Hematopoietic multipotent progenitor cell treated with erythropoietin and hydrocortisone succinate and interleukin-3 and kit ligand, for 17 days (in vitro differentiated cells): ENCODE results near the gene INHBB.
"Not testable (repeated sequence)": the region's sequence is repeated elsewhere in the genome, so short reads cannot be mapped to it uniquely, and the experiment has no call there.

ENCODE experiments used
- DNase-seq: peaks from one replicate; pipeline ENCODE4 v3.0.0-alpha.2; 2015; ENCODE audit warnings: low spot score

INHBB gene

DNA sequence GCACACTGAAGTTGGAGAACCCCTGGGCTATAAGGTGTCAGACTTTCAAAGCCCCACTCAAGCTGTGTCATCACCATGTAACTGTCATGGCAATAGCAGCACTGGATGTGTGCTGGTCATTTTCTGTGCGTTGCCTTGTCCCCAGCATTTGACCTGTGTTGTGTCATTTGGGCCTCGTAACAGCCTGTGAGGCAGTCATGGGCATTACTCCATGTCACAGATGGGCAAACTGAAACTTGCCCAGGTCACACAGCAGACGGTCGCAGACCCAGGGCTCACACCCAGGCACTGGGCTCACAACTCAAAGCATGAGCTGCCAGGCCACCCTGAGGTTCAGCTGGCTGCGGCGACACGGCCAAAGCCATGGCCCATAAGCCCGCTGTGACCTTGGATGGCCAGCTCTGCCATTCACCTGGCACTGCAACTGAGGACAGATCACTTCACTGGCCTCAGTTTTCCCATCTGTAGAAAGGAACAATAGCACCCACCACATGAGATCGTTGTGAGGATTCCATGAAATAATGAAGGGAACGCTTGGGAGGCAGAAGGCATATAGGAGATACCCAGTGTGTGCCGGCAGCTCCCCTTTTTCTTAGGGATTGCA is 36.7 kb downstream of the INHBB start:
- DNase-seq, result no peak

DNA sequence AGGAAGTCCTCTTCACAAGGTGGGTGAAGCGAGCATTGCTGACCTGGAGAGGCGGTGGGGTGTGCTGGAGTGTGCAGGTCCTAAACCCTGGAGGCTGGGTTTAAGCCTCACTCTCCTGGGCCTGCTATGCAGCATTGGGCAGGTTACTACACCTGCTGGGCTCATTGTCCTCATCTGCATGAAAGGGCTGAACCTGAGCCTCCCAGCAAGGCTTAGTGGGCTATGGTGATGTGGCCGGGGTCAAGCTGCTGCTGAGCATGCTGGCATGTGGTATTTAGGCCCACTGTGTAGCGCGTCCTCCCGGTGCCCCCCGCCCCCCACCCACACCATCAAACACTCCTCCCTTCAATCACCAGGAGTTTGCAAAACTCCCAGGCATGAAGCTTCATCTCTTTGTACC is 37.3 kb downstream of the INHBB start:
- DNase-seq, result no peak

GRCh38 chr2:120383631-120384340 is 37.9 kb downstream of the INHBB start:
- no peak for DNase-seq

DNA sequence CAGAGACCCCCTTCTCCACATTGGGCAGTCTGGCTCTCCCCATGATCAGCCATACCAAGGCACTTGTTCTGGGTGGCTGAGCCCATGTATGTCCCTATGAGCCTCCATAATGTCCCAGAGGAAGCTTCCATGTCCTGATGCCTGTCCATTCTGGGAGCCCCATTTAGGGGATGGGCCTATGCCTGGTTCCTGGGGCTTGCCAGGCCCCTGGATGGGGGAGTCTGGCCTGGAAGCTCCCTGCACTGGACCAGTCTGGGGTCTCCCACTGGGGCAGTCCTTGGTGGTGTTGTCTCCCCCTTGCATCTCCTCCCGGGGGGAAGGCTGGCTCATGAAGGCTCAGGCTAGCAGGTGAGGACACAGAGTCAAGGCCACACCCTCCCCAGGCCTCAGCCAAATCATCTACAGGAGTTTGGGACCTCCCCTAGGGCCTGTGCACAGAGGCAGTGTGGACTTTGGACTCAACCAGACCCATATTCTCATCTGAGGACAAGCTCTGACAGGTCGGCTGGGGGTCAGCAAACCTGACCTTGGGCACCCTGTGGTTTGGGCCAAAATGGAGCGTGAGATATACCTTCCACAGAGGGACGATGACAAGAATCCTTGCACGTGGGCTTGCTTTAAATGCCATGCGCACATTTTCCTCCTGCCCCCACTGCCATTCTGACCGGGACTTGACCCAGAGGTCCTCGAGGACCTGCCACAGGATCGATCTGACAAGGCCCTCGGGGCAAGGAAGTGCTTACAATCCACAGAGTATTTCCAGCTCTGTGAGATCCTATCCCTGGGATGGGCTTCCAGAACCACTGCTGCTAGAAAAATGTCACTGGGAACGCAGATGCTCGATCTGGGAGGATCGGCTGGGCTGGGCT is 38.8 kb downstream of the INHBB start:
- DNase-seq, result no peak

GRCh38 chr2:120385355-120386127 is 39.6 kb downstream of the INHBB start:
- DNase-seq, result no peak

DNA sequence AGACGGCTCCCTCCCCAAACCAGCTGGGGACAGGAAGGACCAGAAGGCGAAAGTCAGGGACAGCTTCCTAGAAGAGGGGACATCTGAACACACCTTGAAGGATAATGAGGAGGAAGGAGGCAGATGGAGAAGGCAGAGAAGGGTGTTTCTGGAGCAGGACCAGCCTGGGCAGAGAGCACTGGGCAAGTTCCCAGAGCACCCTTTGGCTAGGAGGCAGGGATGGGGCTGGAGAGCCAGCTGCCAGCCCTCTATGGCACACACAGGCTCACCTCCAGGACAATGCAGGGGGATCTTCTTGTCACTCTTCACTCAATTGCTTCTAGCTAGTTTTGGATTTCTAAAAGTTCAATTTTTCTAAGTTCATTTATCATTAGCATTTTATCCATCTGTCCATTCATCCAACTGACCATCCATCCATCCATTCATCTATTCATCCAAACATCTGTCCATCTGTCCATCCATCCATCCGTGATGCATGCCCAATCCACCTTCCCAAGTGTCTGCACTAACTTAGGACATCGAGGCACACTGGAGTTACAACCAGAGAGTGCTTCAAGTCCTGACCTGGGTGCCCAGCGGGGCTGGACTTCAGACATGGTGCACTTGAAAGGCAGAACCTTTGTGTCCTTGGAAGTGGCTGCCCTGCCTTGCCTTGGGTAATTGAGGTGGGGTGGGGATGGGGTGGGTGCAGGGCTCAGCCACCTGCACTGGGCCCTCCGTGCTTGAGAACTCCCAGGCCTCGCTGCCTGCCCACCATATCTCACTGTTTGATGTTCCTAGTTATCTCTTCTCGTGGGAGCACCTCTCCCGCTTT is 42.5 kb downstream of the INHBB start:
- no peak for DNase-seq

DNA sequence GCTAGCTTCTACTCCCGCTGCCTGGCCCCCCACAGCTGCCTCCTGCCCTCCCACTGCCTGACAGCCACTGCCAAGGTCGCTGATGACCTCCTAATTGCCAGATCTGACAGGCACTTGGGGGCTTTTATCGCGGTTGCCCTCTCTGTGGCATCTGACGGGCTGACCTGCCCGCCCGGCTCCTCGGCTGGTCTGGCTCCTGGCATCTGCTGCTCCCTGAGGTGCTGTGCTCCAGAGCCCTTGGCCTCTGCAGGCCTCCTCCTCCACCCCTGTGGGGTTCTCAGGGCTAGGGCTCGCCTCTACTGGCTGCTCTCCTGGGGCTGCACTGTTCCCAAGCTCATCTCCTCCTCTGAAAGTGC is 43.1 kb downstream of the INHBB start:
- DNase-seq, result no peak

- DNase-seq, result no peak
These were observed 44.6 kb downstream of the INHBB start for GRCh38 chr2:120390381-120391055.

DNA sequence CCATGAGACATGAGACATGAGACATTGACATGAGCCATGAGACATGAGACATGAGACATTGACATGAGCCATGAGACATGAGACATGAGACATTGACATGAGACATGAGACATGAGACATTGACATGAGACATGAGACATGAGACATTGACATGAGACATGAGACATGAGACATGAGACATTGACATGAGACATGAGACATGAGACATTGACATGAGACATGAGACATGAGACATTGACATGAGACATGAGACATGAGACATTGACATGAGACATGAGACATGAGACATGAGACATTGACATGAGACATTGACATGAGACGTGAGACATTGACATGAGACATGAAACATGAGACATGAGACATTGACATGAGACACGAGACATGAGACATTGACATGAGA is 45.4 kb downstream of the INHBB start:
- not testable (repeated sequence) for DNase-seq

DNA sequence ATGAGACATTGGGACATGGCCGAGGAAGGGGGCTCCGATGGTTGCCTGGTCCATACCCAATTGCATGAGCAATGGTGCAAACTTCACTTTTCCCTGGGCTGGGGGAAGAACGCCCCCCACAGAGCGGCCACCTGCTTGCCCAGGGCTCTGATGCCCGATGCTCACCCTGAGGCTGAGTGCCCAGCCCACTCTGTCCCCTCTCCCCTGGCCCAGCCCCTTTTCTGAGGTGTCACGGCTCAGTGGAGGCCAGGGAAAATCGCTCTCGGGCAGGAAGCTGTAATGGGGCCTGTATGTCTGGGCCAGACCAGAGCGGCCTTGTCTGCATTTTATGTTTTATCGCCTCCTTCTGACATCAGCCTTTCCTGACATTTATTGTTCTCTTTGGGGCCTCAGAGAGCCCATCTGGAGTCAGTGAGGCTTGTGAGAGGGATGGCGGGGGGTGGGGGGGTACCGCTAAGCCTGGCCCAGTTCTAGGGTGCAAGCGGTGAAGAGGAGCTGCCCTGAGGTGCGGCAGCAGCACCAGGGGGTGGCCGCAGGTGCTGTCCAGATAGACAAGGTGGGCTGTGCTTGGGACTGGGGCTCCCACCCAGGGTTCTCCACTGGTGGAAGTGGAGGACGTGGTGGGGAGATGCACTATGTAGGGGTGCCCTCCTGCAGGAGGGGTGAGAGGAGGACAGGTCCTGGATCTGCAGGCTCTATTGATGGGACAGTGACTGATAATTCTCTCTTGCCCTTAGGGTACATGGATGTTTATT is 46.2 kb downstream of the INHBB start:
- no peak for DNase-seq

DNA sequence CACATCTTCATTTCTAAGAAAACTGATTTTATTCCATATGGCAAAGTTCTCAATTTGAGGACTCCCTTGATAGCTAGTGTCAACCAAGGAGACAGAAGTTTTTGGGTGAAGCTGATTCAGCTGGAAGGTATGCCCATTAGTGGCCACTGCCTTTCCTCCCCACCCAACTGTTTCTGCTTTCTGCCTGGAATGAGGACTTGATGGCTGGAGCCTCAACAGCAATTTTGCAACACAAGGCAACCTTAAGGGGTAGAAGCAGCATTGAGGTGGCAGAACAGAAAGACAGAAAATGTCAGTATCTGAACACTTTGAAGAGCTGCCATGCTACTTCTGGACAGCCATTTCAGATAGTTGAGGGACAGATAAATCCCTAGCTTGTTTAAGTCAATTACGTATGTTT is 47.0 kb downstream of the INHBB start:
- DNase-seq, result no peak

DNA sequence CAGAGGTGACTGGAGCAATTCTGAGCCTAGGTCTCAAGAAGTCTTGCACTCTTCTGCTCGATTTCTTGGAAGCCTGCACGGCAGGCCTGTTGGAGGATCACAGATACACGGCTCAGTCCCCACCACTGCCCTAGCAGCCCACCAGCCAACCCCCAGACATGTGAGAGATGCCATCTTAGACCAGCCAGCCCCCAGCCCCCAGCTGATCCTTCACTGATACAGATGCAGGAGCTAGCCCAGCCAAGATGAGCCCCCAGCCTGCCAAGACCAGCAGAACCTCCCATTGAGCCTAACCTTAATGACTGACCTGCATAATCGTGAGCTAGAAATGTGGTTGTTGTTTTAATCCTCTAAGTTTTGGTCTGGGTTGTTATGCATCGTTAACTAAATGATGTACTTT is 47.5 kb downstream of the INHBB start:
- DNase-seq, result no peak

DNA sequence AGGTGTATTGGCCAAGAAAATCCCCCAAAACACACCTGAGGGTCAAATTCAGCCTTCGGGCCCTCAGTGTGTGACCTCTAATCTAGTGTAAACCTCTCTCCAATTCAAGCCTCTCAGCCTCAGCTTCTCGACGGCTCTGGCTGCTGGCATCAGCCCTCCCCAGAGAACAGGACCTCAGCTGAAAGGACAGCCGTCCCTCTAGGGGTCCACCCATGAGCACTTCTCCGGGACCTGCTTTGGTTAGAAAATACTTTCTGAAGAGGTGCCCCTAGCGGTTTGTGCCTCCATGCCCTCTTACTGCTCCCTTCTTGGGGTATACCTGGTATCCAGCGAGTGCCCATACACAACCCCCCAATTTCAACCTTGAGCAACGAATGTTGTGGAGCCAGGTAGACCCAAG is 48.8 kb downstream of the INHBB start:
- no peak for DNase-seq

DNA sequence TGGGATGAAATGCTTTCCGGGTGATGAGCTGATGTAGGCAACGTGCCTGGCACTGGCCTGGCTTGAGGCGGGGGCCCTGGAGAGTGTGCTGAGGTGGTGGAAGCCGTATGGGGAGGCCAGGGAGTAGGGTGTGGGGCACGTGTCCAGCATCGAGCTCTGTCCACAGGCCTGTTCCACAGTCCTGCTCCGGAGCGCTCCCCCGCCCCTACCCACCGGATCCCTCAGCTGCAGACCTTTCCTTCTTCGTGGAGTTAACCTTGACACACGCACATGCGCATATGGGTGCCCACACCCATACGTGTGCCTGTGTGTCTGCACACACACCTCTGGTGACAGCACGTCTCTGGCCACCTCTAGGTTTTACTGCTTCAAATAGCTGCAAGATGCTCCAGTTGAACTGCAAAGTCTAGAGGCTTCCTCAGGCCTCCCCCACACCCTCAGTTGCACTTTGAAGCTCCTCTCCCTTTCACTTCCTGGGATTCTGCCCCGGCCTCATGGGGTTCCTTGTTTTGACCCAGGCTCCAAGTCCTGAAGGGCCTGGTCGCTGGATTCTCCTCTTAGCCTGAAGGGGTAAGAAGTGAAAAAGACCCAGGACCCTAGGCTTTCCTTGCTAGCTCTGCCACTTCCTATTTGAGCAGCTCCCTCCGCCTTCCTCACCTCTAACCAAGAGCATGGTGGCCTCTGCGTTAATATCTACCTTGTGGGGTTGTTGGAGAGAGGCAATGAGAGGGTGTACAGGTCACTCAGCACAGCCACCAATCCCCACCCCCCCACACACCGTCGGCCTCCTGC is 49.5 kb downstream of the INHBB start:
- no peak for DNase-seq

GRCh38 chr2:120396013-120396860 is 50.3 kb downstream of the INHBB start:
- DNase-seq, result no peak

DNA sequence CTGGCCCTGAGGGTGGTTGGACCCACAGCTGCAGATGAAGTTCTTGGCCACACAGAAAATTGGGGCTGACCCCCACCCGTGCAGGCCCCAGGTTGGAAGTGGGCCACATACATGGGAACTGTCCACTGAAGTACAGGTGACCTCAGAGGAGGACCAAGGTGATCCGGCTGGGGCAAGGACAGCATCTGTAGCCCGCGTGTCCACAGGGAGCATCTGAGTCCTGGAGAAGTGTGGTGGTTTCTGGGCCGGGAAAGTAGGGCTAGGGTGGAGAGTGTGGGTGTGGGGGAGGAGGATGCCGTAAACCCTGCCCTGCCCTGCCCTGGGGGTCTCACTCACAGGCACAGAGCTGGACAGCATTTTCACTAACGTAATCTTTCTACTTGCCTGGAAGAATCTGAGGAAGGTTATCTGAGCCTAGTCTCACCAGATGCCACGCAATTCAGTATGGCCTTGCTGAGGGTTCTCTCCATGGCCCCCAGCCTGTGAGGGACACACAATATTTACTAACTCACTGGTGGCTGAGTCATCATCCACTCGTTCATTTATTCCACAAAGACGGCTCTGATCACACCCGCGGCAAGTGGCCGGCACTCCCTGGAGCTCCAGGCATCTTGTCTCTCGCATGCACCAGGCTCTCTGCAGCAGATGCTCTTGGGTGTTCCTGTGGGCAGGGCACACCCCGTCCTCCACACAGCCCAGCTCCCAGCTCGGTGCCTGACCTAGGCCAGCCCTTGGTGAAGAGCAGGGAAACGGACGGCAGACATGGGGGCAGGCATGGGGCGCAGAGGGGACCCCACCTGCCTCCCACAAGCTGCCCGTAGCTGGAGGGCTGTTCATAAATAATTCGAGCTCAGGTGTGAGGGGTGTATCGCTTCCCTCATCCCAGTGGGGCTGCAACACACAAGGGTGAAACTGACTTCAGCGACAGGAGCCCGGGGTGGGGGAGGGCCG is 51.2 kb downstream of the INHBB start:
- DNase-seq, result no peak
